Measurements from ENCODE around the gene ATP10B. TPM values are rescaled to one million over a fixed set of nuclear protein-coding genes. Genes with fewer than 3 reads are reported as not detected.

ATP10B gene
- polyA plus RNA-seq, 1 of the 3 experiments (the other 2 are of a cell fraction) = not detected

GRCh38 chr5:160516696-160517530, 335.1 kb downstream of the ATP10B start:
- Histone ChIP-seq H4K20me1 (ENCODE audit: insufficient read depth) (no peaks in the 10 kb centered on the region), H3K9me3 (no peaks in the 10 kb centered on the region), H3K27me3 (ENCODE audit: insufficient read depth) (peaks cover 10% of the 10 kb centered on the region; the same call in 1 of the 2 replicates), H3K27ac (ENCODE audit: low read depth in 2 of 2, low read length in 1 of 2) (no peak overlapping the region), H3K9ac (no peak overlapping the region), H3F3A (replicated peaks; ENCODE audit: insufficient read depth) (no peaks in the 10 kb centered on the region), H3K79me2 (ENCODE audit: insufficient read depth) (no peaks in the 10 kb centered on the region), H2AFZ (ENCODE audit: low read depth) (no peak overlapping the region), H3K4me3 (ENCODE audit: low read depth in 2 of 2, low read length in 1 of 2) (no peak overlapping the region), H3K4me1 (ENCODE audit: control insufficient read depth in 1 of 2, insufficient read depth in 2 of 2, low read depth in 1 of 2, low read length in 1 of 2) (no peaks in the 10 kb centered on the region), H3K9me2 (no peaks in the 10 kb centered on the region), H3K4me2 (no peak overlapping the region), H3K36me3 (replicated peaks in 1 of 2; ENCODE audit: control insufficient read depth in 1 of 2, insufficient read depth in 2 of 2, low read length in 1 of 2) (no peaks in the 10 kb centered on the region)
- ChIA-PET POLR2A (interaction anchor here (0.6 kb wide), 1 partner anchor 478 kb away, joined by 3 read pairs; no protein-coding TSS in a partner anchor), CTCF (no interaction called here)
- DNase-seq = no peak
- 53% methylated on average over 7 of the region's 8 CpGs for WGBS (ENCODE audit: low lambda C conversion rate)
- TF ChIP-seq SMC3 (IDR thresholded peaks at IDR 0.05; ENCODE audit: low read depth, low read length) (no peak), USF2 (IDR thresholded peaks at IDR 0.05; ENCODE audit: borderline replicate concordance, low read depth, low read length) (no peak), NFIC (IDR thresholded peaks at IDR 0.05; ENCODE audit: borderline replicate concordance) (no peak), RFX5 (IDR thresholded peaks at IDR 0.05; ENCODE audit: low read length) (no peak), REST (IDR thresholded peaks at IDR 0.05; ENCODE audit: low read depth, low read length) (no peak), USF1 (IDR thresholded peaks at IDR 0.05; ENCODE audit: borderline replicate concordance, low read depth) (no peak), MAX (IDR thresholded peaks at IDR 0.05; ENCODE audit: low read depth) (no peak), MEF2A (IDR thresholded peaks at IDR 0.05; ENCODE audit: borderline replicate concordance, low read depth) (no peak), PBX3 (IDR thresholded peaks at IDR 0.05) (no peak), EZH2phosphoT487 (IDR thresholded peaks at IDR 0.05; ENCODE audit: borderline replicate concordance, low read depth) (no peak), SIN3A (IDR thresholded peaks at IDR 0.05; ENCODE audit: borderline replicate concordance, low read depth, low read length) (no peak), CHD2 (IDR thresholded peaks at IDR 0.05; ENCODE audit: low read length, partially characterized antibody) (no peak), TAF1 (IDR thresholded peaks at IDR 0.05; ENCODE audit: borderline replicate concordance, low read depth, low read length) (no peak)

Measured in SK-N-SH (cell line).